CD4-positive, alpha-beta T cell treated with Interleukin-15 for 1 hour (primary cell): ENCODE results near the gene THSD4.
"Not testable (repeated sequence)": the region's sequence is repeated elsewhere in the genome, so short reads cannot be mapped to it uniquely, and the experiment has no call there.

Source experiments
- DNase-seq: peaks from one replicate; pipeline ENCODE4 v3.0.0-alpha.2; 2020

Gene THSD4

DNA sequence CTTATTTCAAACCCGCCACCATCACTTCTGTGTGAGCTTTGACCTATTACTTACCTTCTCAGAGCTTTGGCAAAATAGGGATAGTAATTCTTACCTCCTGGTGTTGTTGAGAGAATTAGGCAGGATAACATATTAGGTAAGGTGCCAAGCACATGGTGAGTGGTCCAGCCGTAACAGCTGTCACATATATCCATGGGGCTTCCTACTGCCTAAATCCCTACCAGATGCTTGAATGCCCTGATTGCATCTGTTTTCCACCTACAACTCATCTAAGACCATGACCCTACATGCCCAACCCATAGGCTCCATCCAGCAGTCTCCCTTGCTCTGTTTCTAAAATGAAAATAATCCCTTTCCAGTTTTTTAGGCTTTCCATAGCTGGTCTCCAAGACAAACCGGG, 532.8 kb downstream of the THSD4 start:
- DNase-seq, result no peak

DNA sequence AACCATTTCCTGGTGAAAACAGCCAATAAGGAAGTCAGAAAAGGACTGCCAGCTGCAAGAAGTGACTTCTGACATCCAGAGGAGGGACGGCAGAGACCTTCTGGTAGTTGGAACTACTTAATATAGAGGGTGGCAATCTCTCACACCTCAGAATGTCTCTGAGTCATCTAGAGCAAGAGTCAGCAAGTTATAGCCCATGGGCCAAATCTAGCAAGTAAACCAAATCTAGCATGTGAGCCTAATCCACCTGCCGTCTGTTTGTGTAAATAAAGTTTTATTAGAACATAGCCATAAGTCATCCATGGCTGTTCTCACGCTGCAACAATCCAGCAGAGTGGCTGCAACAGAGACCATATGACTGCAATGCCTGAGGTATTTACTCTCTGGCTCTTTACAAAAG, 534.6 kb downstream of the THSD4 start:
- DNase-seq, result no peak

DNA sequence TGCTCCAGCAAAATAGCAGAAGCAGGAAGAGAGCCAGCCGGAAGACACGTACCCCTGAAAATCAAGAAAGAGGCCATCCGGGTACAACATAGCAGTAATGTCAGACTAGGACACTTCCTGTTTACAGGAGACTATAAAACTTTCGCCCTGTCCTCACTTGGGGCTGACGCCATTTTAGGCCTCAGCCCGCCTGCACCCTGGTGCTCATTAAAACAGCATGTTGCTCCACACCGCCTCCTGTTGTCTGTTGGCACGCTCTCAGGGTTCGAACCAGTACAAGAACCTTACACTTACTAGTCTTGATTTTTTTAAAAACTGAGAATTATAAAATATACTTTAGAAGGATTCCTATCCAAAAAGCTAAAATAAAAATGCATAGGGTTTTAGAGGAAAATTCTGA, 535.3 kb downstream of the THSD4 start:
- DNase-seq, result no peak

DNA sequence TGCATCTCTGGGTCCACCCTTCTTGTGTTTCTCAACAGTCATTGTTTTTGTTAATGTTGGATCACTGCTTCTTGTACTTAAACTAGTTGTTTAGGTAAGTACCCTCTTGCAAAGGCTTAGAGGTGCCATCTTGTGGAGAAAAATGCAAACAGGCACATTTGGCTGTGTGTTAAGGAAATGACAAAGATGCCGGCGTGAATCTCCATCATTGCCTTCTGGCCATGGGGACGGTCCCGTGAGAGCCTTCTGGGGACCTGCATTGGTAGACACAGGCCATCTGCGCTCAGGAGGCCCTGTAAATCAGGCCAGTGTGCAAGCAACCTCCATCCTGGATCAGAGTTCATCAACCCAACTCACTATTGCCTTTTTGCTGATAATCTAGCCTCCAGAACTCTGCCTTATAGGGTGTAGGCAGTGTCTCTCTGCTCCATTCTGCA, 536.5 kb downstream of the THSD4 start:
- DNase-seq, result no peak

DNA sequence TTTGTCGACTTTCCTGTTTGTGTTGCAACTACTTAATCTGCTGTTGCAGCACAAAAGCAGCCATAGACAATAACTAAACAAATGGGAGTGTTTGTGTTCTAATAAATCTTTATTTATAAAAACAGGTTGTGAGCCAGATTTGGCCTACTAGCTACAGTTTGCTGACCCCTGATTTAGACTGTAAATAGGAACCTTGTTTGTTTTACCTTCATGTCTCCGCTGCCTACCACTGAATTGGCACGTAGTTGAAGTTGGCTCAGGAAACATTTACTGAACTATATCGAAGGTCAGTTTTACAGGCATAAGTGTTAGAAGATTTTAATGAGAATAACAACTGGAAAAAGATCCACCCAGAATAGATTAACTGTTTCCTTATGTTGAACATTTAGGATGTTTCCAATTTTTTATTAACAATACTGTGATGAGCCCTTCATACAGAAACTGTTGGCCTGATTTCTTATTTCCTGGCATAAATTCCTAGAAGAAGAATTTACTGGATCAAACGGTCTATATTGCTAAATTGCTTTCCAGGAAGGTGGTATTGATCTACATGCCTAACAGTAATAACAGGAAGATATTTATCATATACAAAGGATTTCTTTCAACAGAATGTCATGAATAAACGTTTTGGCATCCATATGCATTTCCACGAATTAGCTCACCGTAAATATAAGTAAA, 538.9 kb downstream of the THSD4 start:
- DNase-seq, result no peak

DNA sequence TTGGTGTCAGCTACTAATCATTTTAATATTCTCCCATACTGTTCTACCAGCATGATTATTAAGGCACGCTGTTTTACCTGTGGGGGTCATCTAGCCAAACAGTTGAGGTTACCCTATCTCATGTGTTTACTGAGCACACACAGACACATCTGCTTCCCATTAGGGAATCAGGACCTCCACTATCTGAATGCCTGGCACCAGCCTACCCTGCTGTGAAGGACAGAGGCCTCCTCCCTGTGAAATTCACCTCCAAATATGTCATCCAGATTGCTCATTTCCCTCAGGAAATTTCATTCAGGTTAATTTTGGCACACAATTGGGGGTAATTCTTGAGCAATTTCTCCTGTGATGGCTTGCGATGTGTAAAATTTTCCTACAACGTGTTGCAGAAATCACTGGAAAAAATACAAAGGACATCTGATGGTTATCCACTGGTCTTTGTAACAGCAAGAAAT, 539.5 kb downstream of the THSD4 start:
- DNase-seq, result no peak

DNA sequence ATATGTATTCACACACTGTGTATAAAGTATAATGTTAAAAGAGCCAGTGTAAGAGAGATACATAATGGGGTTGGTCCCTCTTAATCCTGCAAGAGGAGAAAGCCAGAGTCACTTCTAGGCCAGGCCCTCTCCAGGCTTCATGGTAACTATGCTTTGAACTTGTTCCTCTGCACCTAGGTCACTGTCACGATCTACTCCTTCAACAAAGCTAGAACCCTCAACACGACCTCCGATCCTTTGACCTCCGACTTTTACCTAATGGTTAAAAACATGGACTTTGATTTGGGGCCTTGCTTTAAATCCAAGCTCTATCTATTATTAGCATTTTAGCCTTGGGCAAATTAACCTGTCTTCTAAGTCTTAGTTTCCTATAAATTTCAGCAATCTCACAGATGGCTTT, 541.2 kb downstream of the THSD4 start:
- no peak for DNase-seq

DNA sequence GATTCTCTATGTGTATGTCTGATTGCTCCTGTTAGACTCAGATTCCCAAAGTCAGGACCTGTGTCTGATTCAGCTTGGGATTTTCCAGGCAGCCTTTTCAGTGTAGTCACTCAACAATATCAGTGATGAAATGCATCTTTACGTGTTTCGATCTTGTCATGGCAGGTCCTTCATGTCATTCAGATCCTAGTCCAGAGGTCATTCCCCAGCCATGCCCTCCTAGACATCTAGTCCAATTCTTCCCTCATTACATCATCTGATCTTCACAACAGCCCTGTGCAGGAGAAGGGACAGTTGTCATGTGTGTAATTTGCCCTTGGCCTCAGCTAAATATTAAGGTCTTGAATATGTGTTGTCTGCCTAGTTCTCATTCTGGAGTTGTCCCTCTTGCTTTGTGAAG, 541.9 kb downstream of the THSD4 start:
- no peak for DNase-seq

DNA sequence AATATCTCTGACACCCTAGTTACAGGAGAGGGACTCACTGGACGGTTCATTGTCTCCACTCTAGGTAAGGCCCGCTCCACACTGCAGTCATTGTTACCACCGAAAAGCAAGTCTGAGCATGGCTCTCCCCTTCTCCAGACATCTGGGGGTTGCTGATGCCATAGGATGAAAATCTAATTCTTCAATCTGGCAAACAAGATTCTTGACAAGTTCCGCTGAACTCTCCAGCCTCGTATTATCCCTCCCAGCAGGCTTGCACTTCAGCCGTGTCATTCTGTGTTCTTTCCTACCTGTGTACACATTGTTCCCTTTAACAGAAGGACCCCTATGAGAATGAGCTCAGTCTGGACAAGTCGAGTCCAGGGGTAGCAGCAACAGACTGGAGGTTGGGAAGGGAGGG, 542.8 kb downstream of the THSD4 start:
- no peak for DNase-seq

DNA sequence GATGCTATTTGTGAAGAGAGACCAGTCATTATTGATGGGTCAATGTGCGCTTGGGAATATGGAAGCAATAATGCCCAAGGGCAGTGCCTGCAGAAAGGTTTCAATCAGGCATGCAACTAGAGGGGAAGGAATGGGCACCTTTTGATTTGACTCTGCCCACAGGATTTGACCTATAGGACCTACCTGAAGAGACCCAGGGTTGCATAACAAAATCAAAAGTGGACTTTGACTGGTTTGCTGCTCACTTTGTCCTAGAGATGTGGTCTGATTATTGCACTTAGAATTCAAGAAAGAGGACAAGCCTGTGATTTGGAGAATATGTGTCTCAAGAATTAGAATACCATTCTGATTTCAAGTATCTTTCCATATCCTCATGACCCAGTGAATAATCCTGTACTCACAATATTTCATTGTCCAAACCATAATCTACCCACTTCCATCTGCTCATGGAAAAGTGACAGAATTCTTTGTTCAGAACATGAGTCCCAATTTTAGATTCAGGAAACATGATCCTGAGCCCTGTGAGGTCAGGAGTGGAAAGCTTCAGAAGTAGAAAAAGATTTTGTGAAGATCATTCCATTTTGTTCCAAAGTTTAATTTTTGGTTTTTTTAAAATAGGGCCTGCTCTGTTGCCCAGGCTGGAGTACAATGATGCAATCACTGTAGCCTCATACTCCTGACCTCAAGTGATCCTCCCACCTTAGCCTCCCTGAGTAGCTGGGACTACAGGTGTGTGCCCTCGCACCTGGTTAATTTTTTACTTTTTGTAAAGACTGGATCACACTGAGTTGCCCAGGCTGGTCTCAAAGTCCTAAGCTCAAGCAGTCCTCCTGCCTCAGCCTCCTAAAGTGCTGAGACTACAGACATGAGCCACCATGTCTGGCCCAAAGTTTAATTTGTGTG, 543.8 kb downstream of the THSD4 start:
- DNase-seq, result no peak

DNA sequence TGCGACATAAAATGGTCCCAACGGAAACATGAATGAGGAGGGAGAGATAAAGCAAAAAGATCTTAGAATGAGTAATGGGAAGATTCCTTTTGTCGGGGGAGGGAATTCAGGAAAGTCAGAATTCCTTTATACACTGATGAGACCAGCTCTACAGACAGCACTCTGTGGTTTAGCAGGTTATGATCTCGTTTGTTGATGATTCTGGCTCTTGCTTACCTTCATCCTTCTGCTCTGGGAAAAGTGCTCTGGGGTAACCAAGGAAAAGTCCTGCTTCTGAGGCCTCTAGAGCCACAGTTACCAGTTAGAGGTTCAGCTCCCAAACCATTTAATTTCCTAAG, 544.4 kb downstream of the THSD4 start:
- DNase-seq, result no peak

DNA sequence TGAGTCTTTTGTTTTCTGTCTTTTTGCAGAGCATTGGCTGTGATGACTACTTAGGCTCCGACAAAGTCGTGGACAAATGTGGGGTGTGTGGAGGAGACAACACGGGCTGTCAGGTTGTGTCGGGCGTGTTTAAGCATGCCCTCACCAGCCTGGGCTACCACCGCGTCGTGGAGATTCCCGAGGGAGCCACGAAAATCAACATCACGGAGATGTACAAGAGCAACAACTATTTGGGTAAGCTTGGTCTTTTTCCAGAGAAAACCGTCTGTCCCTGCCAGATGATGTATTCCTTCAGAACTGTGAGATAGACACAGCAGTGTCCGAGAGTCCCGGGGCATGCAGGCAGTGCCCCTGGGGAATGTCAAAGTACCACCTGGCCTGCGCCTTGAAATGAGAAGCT, 545.2 kb downstream of the THSD4 start:
- DNase-seq, result no peak

DNA sequence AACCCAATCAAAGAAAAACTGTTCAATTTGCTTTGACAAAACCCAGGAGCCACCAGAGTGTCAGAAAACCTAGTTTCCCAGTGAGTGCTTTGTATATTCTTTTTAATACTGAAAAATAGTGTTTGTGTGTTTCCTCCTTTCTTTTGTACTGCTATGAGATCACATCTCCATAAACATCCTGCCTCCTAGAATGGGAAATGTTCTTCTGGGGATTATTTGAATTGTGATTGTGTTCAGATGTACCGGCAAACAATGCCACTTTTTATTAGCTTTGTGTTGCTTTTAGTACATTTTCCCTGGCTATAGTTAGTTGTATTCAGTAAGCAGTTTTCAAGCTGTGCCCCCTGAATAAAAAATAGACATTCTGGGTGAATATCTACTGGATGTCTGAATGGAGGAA, 547.0 kb downstream of the THSD4 start:
- DNase-seq, result no peak

DNA sequence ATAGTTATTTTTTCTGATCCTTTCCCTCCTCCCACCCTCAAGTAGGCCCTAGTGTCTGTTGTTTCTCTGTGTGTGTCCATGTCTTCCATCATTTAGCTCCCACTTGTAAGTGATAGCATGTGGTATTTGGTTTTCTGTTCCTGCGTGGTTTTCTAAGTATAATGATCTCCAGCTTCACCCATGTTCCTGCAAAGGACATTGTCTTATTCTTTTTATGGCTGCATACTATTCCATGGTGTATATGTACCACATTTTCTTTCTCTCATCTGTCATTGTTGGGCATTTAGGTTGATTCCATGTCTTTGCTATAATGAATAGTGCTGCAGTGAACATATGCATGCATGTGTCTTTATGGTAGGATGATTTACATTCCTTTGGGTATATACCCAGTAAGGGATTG, 549.4 kb downstream of the THSD4 start:
- no peak for DNase-seq

DNA sequence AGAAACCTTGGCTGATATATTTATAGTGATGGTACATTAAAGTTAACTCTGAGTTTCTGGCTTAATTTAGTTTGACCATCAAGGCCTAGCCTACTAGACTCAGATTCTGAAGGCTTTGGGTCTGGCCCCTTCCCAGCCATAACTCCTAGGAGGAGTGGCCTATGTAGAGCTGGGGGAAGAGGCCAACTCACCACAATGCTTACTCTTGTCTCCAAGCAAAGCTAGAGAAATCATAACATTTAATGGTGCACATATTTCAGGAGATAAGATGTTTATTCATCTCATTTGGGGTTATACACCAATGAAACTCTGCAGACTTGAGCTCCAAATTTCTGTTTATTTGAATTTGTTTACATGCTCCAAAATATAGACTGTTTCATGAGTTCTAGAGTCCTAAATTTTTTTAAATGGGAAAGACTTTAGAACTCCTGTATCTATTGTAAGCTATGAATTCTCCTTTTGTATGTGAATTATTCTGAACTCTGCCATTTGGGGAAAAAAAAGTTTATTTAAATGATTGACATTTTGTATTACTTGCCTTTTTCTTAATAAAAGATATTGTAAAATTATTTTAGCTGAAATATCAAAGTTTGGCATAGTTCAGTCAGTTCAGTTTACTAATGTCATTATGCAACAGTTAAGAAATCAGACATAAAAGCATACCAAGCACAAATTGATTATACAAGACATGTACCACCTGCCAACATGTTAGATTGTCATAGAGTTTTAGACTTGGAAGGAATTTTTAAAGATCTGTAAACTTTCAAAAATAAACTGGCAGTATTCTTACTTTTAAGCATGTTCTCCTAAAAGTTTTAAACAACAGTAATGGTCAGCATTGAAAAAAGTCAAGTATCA, 551.7 kb downstream of the THSD4 start:
- no peak for DNase-seq

DNA sequence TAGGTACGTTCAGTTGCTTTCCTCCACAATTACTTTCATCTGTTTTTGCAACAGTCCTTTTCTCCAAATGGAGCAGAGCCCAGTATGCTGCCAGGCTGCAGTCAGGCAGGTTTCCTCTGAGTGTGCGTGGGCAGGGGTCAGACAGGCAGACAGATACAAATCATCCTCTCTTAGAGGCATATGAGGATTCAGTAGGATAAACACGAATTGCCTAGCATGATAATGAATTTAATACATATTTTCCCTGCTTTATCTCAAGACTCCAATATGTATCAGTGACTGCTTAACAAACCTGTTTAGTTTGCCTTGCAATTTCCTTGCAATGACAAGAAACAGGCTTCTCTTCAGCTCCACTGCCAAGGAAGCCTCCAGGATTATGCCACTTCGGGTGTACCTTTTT, 554.4 kb downstream of the THSD4 start:
- no peak for DNase-seq

DNA sequence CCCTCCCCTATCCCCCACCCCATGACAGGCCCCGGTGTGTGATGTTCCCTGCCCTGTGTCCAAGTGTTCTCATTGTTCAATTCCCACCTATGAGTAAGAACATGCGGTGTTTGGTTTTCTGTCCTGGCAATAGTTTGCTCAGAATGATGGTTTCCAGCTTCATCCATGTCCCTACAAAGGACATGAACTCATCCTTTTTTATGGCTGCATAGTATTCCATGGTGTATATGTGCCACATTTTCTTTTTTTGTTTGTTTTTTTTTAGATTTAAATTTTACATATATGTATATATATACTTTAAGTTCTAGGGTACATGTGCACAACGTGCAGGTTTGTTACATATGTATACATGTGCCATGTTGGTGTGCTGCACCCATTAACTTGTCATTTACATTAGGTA, 555.0 kb downstream of the THSD4 start:
- DNase-seq, result not testable (repeated sequence)

DNA sequence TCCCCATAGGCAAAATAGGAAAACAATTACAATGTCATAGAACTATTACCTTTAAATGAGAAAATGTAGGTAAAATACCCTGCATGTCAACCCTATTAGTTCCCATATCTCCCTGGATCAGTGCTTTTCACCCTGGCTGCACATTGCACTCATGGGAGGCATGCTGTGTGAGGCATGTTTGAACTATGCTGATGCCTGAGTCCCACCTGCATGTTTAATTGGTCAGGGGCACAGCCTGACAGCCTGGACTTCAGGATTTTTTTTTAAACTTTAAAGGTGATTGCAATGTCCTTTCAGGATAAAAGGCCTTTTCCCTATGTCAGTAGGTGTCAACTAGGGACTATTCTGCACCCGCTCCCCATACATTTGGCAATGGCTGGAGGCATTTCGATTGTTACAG, 559.1 kb downstream of the THSD4 start:
- no peak for DNase-seq

DNA sequence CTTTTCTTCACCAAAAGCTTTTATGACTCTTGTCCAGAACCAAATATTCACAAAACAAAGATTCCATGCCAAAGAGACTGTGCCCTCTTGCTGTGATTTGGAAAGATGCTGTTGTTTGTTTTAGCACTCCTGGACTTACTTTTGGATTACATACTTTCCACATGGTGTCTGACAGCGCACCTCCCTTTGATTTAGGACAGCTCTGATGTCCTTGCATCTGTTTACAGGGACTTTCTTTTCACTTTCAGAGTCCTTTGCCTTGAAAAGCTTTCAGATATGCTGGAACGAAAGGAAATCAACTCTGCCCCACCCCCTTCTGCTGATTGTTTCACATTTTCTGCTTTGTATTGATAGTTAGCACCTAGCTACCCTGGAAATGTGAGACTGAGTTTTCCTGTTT, 562.1 kb downstream of the THSD4 start:
- no peak for DNase-seq

DNA sequence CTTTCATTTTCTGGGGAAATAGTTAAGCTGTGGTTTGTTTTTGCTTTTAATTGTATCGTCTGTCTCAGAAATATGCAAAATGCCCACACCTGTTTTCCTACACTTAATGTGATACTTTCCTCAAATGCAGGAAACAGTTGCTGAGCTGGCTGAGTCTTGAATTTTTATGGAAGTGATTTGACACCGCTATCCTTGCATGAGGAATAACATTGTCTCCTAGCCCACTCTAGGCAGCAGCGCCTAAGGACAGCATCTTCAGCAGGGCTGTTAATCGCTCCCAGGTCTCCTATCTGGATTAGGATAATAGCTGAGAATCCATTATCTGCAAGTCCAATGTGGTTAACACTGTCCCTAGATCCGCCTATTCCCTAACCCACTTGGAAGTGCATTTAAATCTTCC, 562.5 kb downstream of the THSD4 start:
- DNase-seq, result no peak

DNA sequence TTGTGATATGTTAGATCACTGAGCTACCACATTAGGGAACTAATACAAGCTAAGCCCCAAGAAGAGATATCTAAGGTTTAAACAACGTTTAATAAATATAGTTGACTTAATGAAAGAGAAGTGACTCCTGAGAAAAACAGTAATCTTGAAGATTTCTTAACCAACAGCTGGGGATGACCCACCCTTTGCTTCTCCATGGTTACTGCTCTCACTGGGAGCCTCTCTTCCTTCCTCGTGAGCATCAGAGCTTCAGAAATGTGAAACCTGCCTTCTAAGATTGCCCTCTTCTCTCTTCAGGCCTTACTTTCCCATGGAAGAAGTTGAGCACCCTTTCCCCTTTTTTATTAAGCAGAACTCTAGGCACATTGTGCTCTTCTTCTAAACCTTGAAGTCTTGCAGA, 562.9 kb downstream of the THSD4 start:
- DNase-seq, result no peak

DNA sequence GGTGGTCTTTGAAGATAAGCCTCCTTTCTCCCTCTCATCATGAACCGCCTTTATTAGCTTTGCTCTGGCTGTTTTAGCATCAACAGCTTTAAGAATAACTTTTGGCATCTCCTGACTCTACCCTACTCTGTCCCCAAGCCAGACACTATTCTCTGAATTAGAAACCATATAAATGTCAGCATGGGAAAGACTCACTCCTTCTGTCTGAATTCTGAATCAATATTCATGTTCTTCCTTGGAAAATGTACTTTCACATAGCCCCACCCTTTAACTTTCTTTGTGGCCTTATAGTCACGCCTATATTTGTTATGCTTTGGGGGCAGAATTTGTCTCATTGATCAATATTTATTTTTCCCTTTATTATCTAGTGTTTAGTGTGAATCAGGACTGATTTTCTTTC, 563.3 kb downstream of the THSD4 start:
- DNase-seq, result no peak

DNA sequence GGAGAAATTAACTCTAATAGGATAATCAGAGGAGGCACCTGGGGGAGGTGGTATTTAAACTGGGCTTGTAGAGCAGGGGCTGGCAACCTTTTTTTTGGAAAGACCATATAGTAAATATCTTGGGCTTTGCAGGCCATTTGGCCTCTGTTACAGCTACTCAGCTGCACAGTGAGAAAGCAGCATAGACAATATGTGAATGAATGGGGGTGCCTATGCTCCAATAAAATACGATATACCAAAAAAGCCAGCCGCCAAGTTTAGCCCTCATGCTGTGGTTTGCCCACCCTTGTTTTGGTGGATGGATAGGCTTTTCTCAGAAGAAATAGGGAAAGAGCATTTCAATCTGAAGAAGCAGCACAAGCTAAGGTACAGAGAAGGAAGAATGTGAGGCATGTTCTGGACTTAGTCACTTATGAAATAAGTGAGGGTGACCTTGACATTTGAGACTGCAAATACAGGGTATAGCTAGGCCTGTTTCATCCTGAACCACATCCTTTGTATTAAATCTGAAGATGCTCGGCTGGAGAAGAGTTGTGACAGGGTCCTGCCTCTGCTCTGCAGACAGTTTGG, 564.0 kb downstream of the THSD4 start:
- DNase-seq, result no peak
